Keratinocyte (primary cell): ENCODE data around the gene CTNNA2. TPM values are rescaled to one million over a fixed set of nuclear protein-coding genes. Genes with fewer than 3 reads are reported as not detected.

Source experiments
- DNase-seq: peaks from one replicate; pipeline ENCODE4 v3.0.0-alpha.2; 2011; ENCODE audit warnings: low read depth, missing footprints, low spot score
- FAIRE-seq: peaks from 2 replicates; lab custom pipeline; 2011; peaks lifted over from hg19 to GRCh38; lab: Jason Lieb, UNC
- H2AFZ ChIP-seq: 2 replicates; pipeline ENCODE4 v1.6.0; 2012; ENCODE audit warnings: low read length, control low read depth, inconsistent platforms; ENCODE audit not compliant: control insufficient read depth
- H3K27ac ChIP-seq: 2 replicates; pipeline ENCODE4 v1.5.1; 2011; ENCODE audit warnings: low read length; ENCODE audit not compliant: control insufficient read depth, insufficient read depth
- H3K27me3 ChIP-seq: 3 replicates; pipeline ENCODE4 v1.6.0; 2011; ENCODE audit warnings: low read length; ENCODE audit not compliant: control insufficient read depth, insufficient read depth; ENCODE audit errors: extremely low read depth
- H3K36me3 ChIP-seq, 2 experiments: 2 replicates in 1 of 2; 3 replicates in 1 of 2; pipeline ENCODE4 v1.5.1; 2011; ENCODE audit warnings: low read length in 2 of 2, mild to moderate bottlenecking in 1 of 2; ENCODE audit not compliant: control insufficient read depth in 2 of 2, insufficient read depth in 2 of 2; ENCODE audit errors: extremely low read depth in 1 of 2
- H3K4me1 ChIP-seq: 3 replicates; pipeline ENCODE4 v1.5.1; 2011; ENCODE audit warnings: low read length; ENCODE audit not compliant: control insufficient read depth, insufficient read depth; ENCODE audit errors: extremely low read depth
- H3K4me2 ChIP-seq: 3 replicates; pipeline ENCODE4 v1.6.0; 2011; ENCODE audit warnings: low read depth, low read length; ENCODE audit not compliant: control insufficient read depth, insufficient read depth; ENCODE audit errors: extremely low read depth
- H3K4me3 ChIP-seq, 3 experiments: fragments of 200-600 bp in 1 of 3; sonication (generic) in 1 of 3; 2 replicates in 2 of 3; 3 replicates in 1 of 3; pipeline ENCODE4 v1.5.1; 2011 to 2016; ENCODE audit warnings: low read length in 3 of 3, mild to moderate bottlenecking in 3 of 3, control low read depth in 2 of 3, inconsistent platforms in 1 of 3, low read depth in 1 of 3, mixed read lengths in 1 of 3, mixed run types in 1 of 3, moderate library complexity in 1 of 3; ENCODE audit not compliant: control insufficient read depth in 2 of 3, insufficient read depth in 2 of 3; ENCODE audit errors: extremely low read depth in 1 of 3
- H3K79me2 ChIP-seq: 2 replicates; pipeline ENCODE4 v1.6.0; 2012; ENCODE audit warnings: low read length; ENCODE audit not compliant: control insufficient read depth, insufficient read depth
- H3K9ac ChIP-seq: 3 replicates; pipeline ENCODE4 v1.6.0; 2011; ENCODE audit warnings: low read length; ENCODE audit not compliant: control insufficient read depth, insufficient read depth; ENCODE audit errors: extremely low read depth
- H3K9me1 ChIP-seq: 3 replicates; pipeline ENCODE4 v1.6.0; 2011; ENCODE audit warnings: low read length; ENCODE audit not compliant: control insufficient read depth, insufficient read depth; ENCODE audit errors: extremely low read depth
- H3K9me3 ChIP-seq: 2 replicates; pipeline ENCODE4 v1.5.1; 2012; ENCODE audit warnings: low read depth, low read length; ENCODE audit not compliant: control insufficient read depth
- H4K20me1 ChIP-seq: 3 replicates; pipeline ENCODE4 v1.6.0; 2011; ENCODE audit warnings: low read length; ENCODE audit not compliant: control insufficient read depth, insufficient read depth; ENCODE audit errors: extremely low read depth
- EZH2 ChIP-seq: IDR thresholded peaks from one replicate; pipeline ENCODE4 v1.6.1; 2012; ENCODE audit warnings: inconsistent platforms, mild to moderate bottlenecking, low read length, moderate library complexity
- dilution Hi-C: fragments of 300-500 bp; cut with MboI; formaldehyde crosslinking; loops from one replicate; pipeline ENCODE4 v1.7.0; 2020; ENCODE audit warnings: low sequenced_read_pairs; ENCODE audit not compliant: extremely low pct_ligation_motif_present
- polyA plus RNA-seq, 5 experiments: library from polyadenylated mRNA; depleted of rRNA in 3 of 5; stranded (reverse) in 3 of 5; stranded (forward) in 1 of 5; unstranded in 1 of 5; fragments of >200 nt; gene quantifications; 1 replicate in 1 of 5; 2 replicates in 3 of 5; 3 replicates in 1 of 5; pipeline versions ENCODE4 v1.2.1 to v1.2.3, GENCODE V29; 2011 to 2012; ENCODE audit warnings: missing spikeins in 2 of 5, low read depth in 1 of 5, low replicate concordance in 1 of 5
- TF ChIP-seq, protein P1 (sequence below), 3 experiments: IDR thresholded peaks in 1 of 3; conservative IDR thresholded peaks in 1 of 3; optimal IDR thresholded peaks in 1 of 3; 2 replicates in 2 of 3; 3 replicates in 1 of 3; pipeline versions ENCODE3 to v1.5.1; 2011; ENCODE audit warnings: low read length in 3 of 3, mild to moderate bottlenecking in 3 of 3, moderate library complexity in 2 of 3, control low read depth in 1 of 3, inconsistent platforms in 1 of 3; ENCODE audit not compliant: insufficient read depth in 2 of 3; ENCODE audit errors: extremely low read depth in 1 of 3

The CTNNA2 gene
- polyA plus RNA-seq, 1 donor (not counting 4 experiments of a cell fraction or from before 2014, with no cell fraction given), result not detected

GRCh38 chr2:80393991-80394390 lies 881.1 kb downstream of the CTNNA2 start:
- H3K4me2 ChIP-seq, result no peak overlapping the region
- no peaks in the 10 kb centered on the region for H4K20me1 ChIP-seq
- H3K9me3 ChIP-seq, result no peaks in the 10 kb centered on the region
- no peaks in the 10 kb centered on the region for H3K4me1 ChIP-seq
- TF ChIP-seq EZH2, result no peak
- TF ChIP-seq, protein P1, sequence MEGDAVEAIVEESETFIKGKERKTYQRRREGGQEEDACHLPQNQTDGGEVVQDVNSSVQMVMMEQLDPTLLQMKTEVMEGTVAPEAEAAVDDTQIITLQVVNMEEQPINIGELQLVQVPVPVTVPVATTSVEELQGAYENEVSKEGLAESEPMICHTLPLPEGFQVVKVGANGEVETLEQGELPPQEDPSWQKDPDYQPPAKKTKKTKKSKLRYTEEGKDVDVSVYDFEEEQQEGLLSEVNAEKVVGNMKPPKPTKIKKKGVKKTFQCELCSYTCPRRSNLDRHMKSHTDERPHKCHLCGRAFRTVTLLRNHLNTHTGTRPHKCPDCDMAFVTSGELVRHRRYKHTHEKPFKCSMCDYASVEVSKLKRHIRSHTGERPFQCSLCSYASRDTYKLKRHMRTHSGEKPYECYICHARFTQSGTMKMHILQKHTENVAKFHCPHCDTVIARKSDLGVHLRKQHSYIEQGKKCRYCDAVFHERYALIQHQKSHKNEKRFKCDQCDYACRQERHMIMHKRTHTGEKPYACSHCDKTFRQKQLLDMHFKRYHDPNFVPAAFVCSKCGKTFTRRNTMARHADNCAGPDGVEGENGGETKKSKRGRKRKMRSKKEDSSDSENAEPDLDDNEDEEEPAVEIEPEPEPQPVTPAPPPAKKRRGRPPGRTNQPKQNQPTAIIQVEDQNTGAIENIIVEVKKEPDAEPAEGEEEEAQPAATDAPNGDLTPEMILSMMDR (optimal IDR thresholded peaks at IDR 0.05 in 1 of 3, IDR thresholded peaks at IDR 0.05 in 1 of 3, conservative IDR thresholded peaks at IDR 0.05 in 1 of 3; ENCODE audit: extremely low read depth in 1 of 3, insufficient read depth in 2 of 3, low read length in 3 of 3), result no peak
- no peaks in the 10 kb centered on the region for H3K9me1 ChIP-seq
- no peak overlapping the region for H3K27ac ChIP-seq
- no peaks in the 10 kb centered on the region for H3K79me2 ChIP-seq
- FAIRE-seq (no peak), DNase-seq (no peak)
- no peak overlapping the region for H3K9ac ChIP-seq
- H2AFZ ChIP-seq, result no peak overlapping the region
- H3K36me3 ChIP-seq, result no peaks in the 10 kb centered on the region
- dilution Hi-C loops, result no loop called here
- H3K4me3 ChIP-seq, result no peak overlapping the region
- H3K27me3 ChIP-seq, result no peaks in the 10 kb centered on the region

DNA sequence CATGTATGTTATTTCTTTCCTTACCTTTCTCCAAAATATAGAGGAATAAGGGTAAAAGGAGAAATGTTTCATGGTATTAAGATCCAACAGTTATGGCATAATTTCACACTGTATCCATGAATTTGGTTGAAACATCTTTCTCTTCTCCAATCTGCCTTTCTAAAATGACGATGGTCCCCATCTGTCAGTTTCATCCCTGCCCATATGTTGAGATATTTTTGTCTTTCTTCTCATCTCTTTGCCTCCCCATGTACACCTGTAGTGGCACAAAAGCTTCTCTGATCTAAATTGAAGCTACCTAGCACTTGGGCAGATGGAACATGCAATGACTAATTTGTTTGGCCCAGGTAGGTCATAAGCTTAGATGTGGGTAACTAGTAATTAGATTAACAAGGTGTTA lies 882.4 kb downstream of the CTNNA2 start:
- no peak overlapping the region for H2AFZ ChIP-seq
- no peaks in the 10 kb centered on the region for H3K27me3 ChIP-seq
- TF ChIP-seq, protein P1 (optimal IDR thresholded peaks at IDR 0.05 in 1 of 3, IDR thresholded peaks at IDR 0.05 in 1 of 3, conservative IDR thresholded peaks at IDR 0.05 in 1 of 3; ENCODE audit: extremely low read depth in 1 of 3, insufficient read depth in 2 of 3, low read length in 3 of 3), result no peak
- no peak for TF ChIP-seq EZH2
- H3K4me2 ChIP-seq, result no peak overlapping the region
- H3K36me3 ChIP-seq, result no peaks in the 10 kb centered on the region
- no peak overlapping the region for H3K27ac ChIP-seq
- no peaks in the 10 kb centered on the region for H3K9me1 ChIP-seq
- no peaks in the 10 kb centered on the region for H3K4me1 ChIP-seq
- H3K9ac ChIP-seq, result no peak overlapping the region
- H3K79me2 ChIP-seq, result no peaks in the 10 kb centered on the region
- no peak overlapping the region for H3K4me3 ChIP-seq
- FAIRE-seq, result no peak
- no peak for DNase-seq
- no peaks in the 10 kb centered on the region for H3K9me3 ChIP-seq
- H4K20me1 ChIP-seq, result no peaks in the 10 kb centered on the region
- dilution Hi-C loops, result no loop called here
